Measurements from ENCODE around the gene GABBR2.

GABBR2 gene

GRCh38 chr9:98615633-98616032, 93.1 kb downstream of the GABBR2 start:
- H3K4me3 ChIP-seq (ENCODE audit: low read length), result no peak overlapping the region
- H3K9me2 ChIP-seq (replicated peaks; ENCODE audit: control insufficient read depth, low read length), result no peaks in the 10 kb centered on the region
- no peaks in the 10 kb centered on the region for H4K20me1 ChIP-seq (ENCODE audit: control insufficient read depth, insufficient read depth, low read depth, low read length)
- no peaks in the 10 kb centered on the region for H3K79me2 ChIP-seq (ENCODE audit: control insufficient read depth, low read length)
- H3K36me3 ChIP-seq (ENCODE audit: control insufficient read depth, low read length), result no peaks in the 10 kb centered on the region
- no peak overlapping the region for H3K27ac ChIP-seq (ENCODE audit: low read depth, low read length)
- H3K4me2 ChIP-seq (ENCODE audit: low read length), result no peak overlapping the region
- H3F3A ChIP-seq (ENCODE audit: control insufficient read depth, insufficient read depth), result no peaks in the 10 kb centered on the region
- TF ChIP-seq CTCF (IDR thresholded peaks at IDR 0.05; ENCODE audit: low read depth, low read length, poor library complexity, severe bottlenecking), result no peak
- no peak for TF ChIP-seq EZH2phosphoT487 (IDR thresholded peaks at IDR 0.05; ENCODE audit: borderline replicate concordance, low read length)
- no peaks in the 10 kb centered on the region for H3K9me3 ChIP-seq (ENCODE audit: control insufficient read depth, insufficient read depth, low read length)
- peaks cover 15% of the 10 kb centered on the region; the same call in 1 of the 2 replicates for H3K27me3 ChIP-seq (ENCODE audit: control insufficient read depth, low read length)
- H3K4me1 ChIP-seq (ENCODE audit: control insufficient read depth, low read length), result no peaks in the 10 kb centered on the region

- Histone ChIP-seq H3K27me3 (ENCODE audit: control insufficient read depth, low read length) (peaks cover 15% of the 10 kb centered on the region; the same call in 1 of the 2 replicates), H3K27ac (ENCODE audit: low read depth, low read length) (no peak overlapping the region), H4K20me1 (ENCODE audit: control insufficient read depth, insufficient read depth, low read depth, low read length) (no peaks in the 10 kb centered on the region), H3F3A (ENCODE audit: control insufficient read depth, insufficient read depth) (no peaks in the 10 kb centered on the region), H3K79me2 (ENCODE audit: control insufficient read depth, low read length) (no peaks in the 10 kb centered on the region), H3K4me2 (ENCODE audit: low read length) (no peak overlapping the region), H3K9me2 (replicated peaks; ENCODE audit: control insufficient read depth, low read length) (no peaks in the 10 kb centered on the region), H3K4me3 (ENCODE audit: low read length) (no peak overlapping the region), H3K9me3 (ENCODE audit: control insufficient read depth, insufficient read depth, low read length) (no peaks in the 10 kb centered on the region), H3K36me3 (ENCODE audit: control insufficient read depth, low read length) (no peaks in the 10 kb centered on the region), H3K4me1 (ENCODE audit: control insufficient read depth, low read length) (no peaks in the 10 kb centered on the region)
- no peak for TF ChIP-seq CTCF (IDR thresholded peaks at IDR 0.05; ENCODE audit: low read depth, low read length, poor library complexity, severe bottlenecking)
- TF ChIP-seq EZH2phosphoT487 (IDR thresholded peaks at IDR 0.05; ENCODE audit: borderline replicate concordance, low read length), result no peak
Observed at GRCh38 chr9:98614941-98615340, 93.8 kb downstream of the GABBR2 start.

GRCh38 chr9:98612061-98612752, 96.5 kb downstream of the GABBR2 start:
- Histone ChIP-seq H3F3A (ENCODE audit: control insufficient read depth, insufficient read depth) (no peaks in the 10 kb centered on the region), H3K4me2 (ENCODE audit: low read length) (no peak overlapping the region), H3K9me3 (ENCODE audit: control insufficient read depth, insufficient read depth, low read length) (no peaks in the 10 kb centered on the region), H3K27ac (ENCODE audit: low read depth, low read length) (no peak overlapping the region), H3K27me3 (ENCODE audit: control insufficient read depth, low read length) (peaks cover 7% of the 10 kb centered on the region; the same call in 1 of the 2 replicates), H3K36me3 (ENCODE audit: control insufficient read depth, low read length) (no peaks in the 10 kb centered on the region), H3K79me2 (ENCODE audit: control insufficient read depth, low read length) (no peaks in the 10 kb centered on the region), H4K20me1 (ENCODE audit: control insufficient read depth, insufficient read depth, low read depth, low read length) (no peaks in the 10 kb centered on the region), H3K9me2 (replicated peaks; ENCODE audit: control insufficient read depth, low read length) (no peaks in the 10 kb centered on the region), H3K4me3 (ENCODE audit: low read length) (no peak overlapping the region), H3K4me1 (ENCODE audit: control insufficient read depth, low read length) (no peaks in the 10 kb centered on the region)
- TF ChIP-seq CTCF (IDR thresholded peaks at IDR 0.05; ENCODE audit: low read depth, low read length, poor library complexity, severe bottlenecking) (no peak), EZH2phosphoT487 (IDR thresholded peaks at IDR 0.05; ENCODE audit: borderline replicate concordance, low read length) (no peak)
